SJSA1 (cell line): Measurements from ENCODE around the gene MDC1. TPM values are rescaled to one million over a fixed set of nuclear protein-coding genes. Genes with fewer than 3 reads are reported as not detected.
A peak's percentile ranks its signal among the peaks of the same experiment; 100 is the strongest.
"Not testable (repeated sequence)": the region's sequence is repeated elsewhere in the genome, so short reads cannot be mapped to it uniquely, and the experiment has no call there.

Source experiments
- DNase-seq, 2 experiments: peaks; one replicate each; pipeline ENCODE4 v3.0.0-alpha.2; 2015 to 2020; ENCODE audit warnings: low spot score in 2 of 2, low read depth in 1 of 2
- H3K27ac ChIP-seq: fragments of 250-450 bp; sonication (Bioruptor Pico); 2 replicates; pipeline ENCODE4 v1.5.1; 2020; ENCODE audit warnings: mild to moderate bottlenecking, moderate library complexity
- H3K27me3 ChIP-seq: fragments of 250-450 bp; sonication (Bioruptor Pico); replicated peaks from 2 replicates; pipeline ENCODE4 v1.5.1; 2020; ENCODE audit warnings: mild to moderate bottlenecking, moderate library complexity
- H3K36me3 ChIP-seq: fragments of 250-450 bp; sonication (Bioruptor Pico); 2 replicates; pipeline ENCODE4 v1.5.1; 2020; ENCODE audit warnings: mild to moderate bottlenecking
- H3K4me1 ChIP-seq: fragments of 250-450 bp; sonication (Bioruptor Pico); replicated peaks from 2 replicates; pipeline ENCODE4 v1.6.1; 2021; ENCODE audit warnings: mild to moderate bottlenecking
- H3K4me3 ChIP-seq: fragments of 250-450 bp; sonication (Bioruptor Pico); 2 replicates; pipeline ENCODE4 v1.5.1; 2020; ENCODE audit warnings: mild to moderate bottlenecking
- H3K9me3 ChIP-seq: fragments of 250-450 bp; sonication (Bioruptor Pico); replicated peaks from 2 replicates; pipeline ENCODE4 v1.5.1; 2020; ENCODE audit warnings: mild to moderate bottlenecking
- total RNA-seq: library from RNA; depleted of rRNA; stranded (reverse); fragments of >200 nt; shearing (Covaris generic); gene quantifications from 2 replicates; pipeline ENCODE4 v1.2.3, GENCODE V29; 2014

MDC1 gene
- total RNA-seq, 1 experiment from 2014 or later = 8.6 TPM

GRCh38 chr6:30681766-30682142 lies 35.3 kb downstream of the MDC1 start:
- no peaks in the 10 kb centered on the region for H3K27me3 ChIP-seq
- peaks cover 59% of the 10 kb centered on the region for H3K4me1 ChIP-seq
- H3K4me3 ChIP-seq = peak overlapping the region; percentile 65
- H3K9me3 ChIP-seq = no peaks in the 10 kb centered on the region
- H3K27ac ChIP-seq = peak overlapping the region; percentile 73
- H3K36me3 ChIP-seq = peaks cover 84% of the 10 kb centered on the region
- peak in 1 of 2 experiments; percentile 69 for DNase-seq

DNA sequence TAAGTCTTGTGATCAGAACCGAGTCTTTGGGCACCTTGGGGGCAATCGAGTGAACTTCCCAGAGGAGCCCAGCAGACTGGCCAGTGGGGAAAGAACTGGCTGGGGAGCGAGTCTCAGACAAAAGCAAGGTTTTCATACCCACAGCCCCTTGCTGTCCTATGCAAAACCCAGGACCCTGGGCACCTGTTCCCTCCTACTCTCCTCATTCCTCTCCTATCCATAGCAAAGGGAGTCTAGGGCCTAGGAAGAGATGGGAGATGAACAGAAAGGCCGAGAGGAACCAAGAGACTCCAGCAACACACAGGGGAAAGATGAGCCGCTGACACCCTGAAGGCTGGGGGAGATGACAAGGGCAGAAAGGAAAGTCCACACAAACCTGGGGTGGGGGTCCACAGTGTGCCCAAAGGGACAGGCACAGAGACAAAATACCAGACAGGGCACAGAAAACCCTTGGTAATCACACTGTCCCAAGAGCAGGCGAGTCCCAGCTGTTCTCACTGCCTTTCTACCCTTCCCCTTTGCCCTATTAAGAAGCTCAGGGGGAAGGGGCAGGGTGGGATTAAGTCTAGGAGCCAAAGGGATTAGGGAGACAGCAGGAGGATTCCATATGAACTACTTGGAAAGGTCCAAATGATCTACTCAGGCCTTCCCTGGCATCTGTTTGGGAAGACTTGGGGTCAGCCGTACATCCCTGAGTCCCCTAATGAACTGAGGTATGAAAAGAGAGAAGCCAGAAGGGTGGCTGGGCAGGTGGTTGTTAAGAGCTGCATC lies 37.1 kb downstream of the MDC1 start:
- Histone ChIP-seq H3K4me3 (no peak overlapping the region), H3K4me1 (peaks cover 47% of the 10 kb centered on the region), H3K27ac (no peak overlapping the region), H3K9me3 (no peaks in the 10 kb centered on the region), H3K36me3 (peaks cover 85% of the 10 kb centered on the region), H3K27me3 (no peaks in the 10 kb centered on the region)
- DNase-seq = no peak

DNA sequence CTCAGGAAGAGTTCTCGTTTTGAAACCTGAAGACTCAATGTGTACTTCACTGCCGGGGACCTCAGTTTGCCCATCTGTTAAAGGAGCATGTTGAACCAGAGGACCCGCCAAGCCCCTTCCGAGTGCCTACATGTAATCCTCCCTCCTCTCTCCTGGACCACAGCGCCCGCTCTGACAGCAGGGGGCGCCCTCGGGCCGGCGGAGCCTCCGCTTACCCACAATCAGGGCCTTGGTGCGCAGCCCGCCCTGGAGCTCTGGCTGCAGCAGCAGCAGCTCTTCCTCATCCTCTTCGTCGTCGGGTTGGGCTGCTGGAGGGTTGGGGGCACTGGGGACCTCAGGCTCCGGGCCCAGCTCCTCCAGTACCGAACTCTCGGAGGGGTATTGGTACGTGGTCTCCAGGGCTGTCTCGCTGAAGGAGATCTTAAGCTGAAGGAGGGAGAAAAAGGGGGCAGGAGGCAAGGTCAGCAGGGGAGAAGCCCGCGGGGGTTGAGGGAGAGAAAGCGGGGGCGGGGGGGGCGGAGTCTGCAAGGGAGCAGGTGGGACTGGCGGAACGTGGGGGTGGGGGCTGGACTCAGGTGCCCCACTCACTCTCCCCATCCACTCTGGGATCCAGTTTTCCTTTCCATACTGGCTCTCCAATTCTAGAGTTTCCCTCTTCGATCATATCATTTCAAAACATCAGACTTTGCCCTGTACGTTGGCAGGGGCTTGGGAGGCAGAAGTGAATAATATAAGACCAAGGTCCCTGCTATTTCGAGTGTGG lies 37.9 kb downstream of the MDC1 start:
- Histone ChIP-seq H3K4me1 (peaks cover 45% of the 10 kb centered on the region), H3K36me3 (peaks cover 78% of the 10 kb centered on the region), H3K27ac (no peak overlapping the region), H3K27me3 (no peaks in the 10 kb centered on the region), H3K4me3 (0 out of 2 replicates have a peak overlapping the region, but pooled peaks have one; percentile 2), H3K9me3 (no peaks in the 10 kb centered on the region)
- DNase-seq = peak; percentile 82 to 84

- Histone ChIP-seq H3K36me3 (peaks cover 58% of the 10 kb centered on the region), H3K9me3 (no peaks in the 10 kb centered on the region), H3K27me3 (no peaks in the 10 kb centered on the region), H3K27ac (no peak overlapping the region), H3K4me1 (peaks cover 30% of the 10 kb centered on the region), H3K4me3 (no peak overlapping the region)
- DNase-seq = no peak
Measured at GRCh38 chr6:30676660-30677285, 40.3 kb downstream of the MDC1 start.

GRCh38 chr6:30672445-30673253 lies 44.4 kb downstream of the MDC1 start, which contains the start of gene DHX16:
TSS of gene DHX16 (minus strand) at chr6:30673006. CDS start at chr6:30672841, 165 bp downstream.
- peaks cover 7% of the 10 kb centered on the region for H3K4me1 ChIP-seq
- peak; percentile 95 to 97 for DNase-seq
- H3K36me3 ChIP-seq = peaks cover 55% of the 10 kb centered on the region
- peak within 1 kb of the TSS; percentile 72 for H3K4me3 ChIP-seq
- no peak within 1 kb of the TSS for H3K27ac ChIP-seq
- no peaks in the 10 kb centered on the region for H3K9me3 ChIP-seq
- H3K27me3 ChIP-seq = no peaks in the 10 kb centered on the region

GRCh38 chr6:30670760-30671527 lies 46.1 kb downstream of the MDC1 start:
- H3K36me3 ChIP-seq = peaks cover 54% of the 10 kb centered on the region
- peaks cover 7% of the 10 kb centered on the region for H3K4me1 ChIP-seq
- DNase-seq = no peak
- no peak overlapping the region for H3K27ac ChIP-seq
- no peak overlapping the region for H3K4me3 ChIP-seq
- H3K9me3 ChIP-seq = no peaks in the 10 kb centered on the region
- H3K27me3 ChIP-seq = no peaks in the 10 kb centered on the region

GRCh38 chr6:30666300-30666699 lies 50.8 kb downstream of the MDC1 start:
- H3K9me3 ChIP-seq, H3K27ac ChIP-seq, H3K4me3 ChIP-seq, H3K4me1 ChIP-seq, DNase-seq, H3K27me3 ChIP-seq: not testable (repeated sequence)
- peaks cover 92% of the 10 kb centered on the region for H3K36me3 ChIP-seq

DNA sequence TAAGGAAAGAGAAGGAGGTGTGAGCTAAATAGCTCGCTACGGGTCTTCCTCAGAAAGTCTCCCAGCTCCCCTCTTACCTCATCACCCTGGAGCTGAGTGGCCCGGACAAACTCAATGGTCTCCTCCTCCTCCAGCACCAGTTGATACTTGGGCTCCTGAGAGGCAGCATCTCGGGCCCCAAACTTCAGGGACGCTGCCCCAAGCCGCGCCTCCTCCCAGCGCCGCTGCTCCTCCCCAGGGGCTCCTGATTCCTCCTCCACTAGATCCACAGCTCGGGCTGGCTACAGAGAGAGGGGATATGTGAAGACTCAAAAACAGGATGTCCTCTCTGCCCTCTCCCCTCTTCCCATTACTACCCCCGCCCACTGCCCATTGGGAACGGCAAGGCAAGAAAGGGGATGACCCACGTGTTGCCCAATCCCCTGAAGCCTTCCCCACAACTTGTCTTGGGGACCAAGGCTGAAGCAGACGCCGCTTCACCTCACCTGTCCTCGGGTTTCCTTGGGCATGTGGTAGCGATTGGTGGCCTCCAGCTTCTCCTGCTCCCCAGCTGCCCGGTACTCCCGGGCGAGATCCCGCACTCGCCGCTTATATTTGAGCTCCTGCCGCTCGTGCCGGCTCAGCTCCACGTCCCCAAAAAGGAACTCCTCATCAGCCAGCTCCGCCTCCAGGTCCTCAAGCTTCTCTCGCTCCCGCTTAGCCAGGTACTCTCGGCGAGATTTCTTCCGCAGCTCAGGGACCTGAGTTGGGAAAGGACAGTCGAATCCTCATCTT lies 51.9 kb downstream of the MDC1 start:
- H3K9me3 ChIP-seq = no peaks in the 10 kb centered on the region
- H3K4me3 ChIP-seq = no peak overlapping the region
- no peaks in the 10 kb centered on the region for H3K27me3 ChIP-seq
- no peaks in the 10 kb centered on the region for H3K4me1 ChIP-seq
- H3K27ac ChIP-seq = no peak overlapping the region
- DNase-seq = no peak
- peaks cover 92% of the 10 kb centered on the region for H3K36me3 ChIP-seq

GRCh38 chr6:30657922-30658321 lies 59.2 kb downstream of the MDC1 start:
- H3K4me1 ChIP-seq, H3K9me3 ChIP-seq, H3K27me3 ChIP-seq, DNase-seq, H3K27ac ChIP-seq, H3K4me3 ChIP-seq: not testable (repeated sequence)
- peaks cover 96% of the 10 kb centered on the region for H3K36me3 ChIP-seq

- H3K9me3 ChIP-seq = no peaks in the 10 kb centered on the region
- no peak for DNase-seq
- H3K4me1 ChIP-seq = no peaks in the 10 kb centered on the region
- H3K27ac ChIP-seq = no peak overlapping the region
- H3K4me3 ChIP-seq = no peak overlapping the region
- peaks cover 96% of the 10 kb centered on the region for H3K36me3 ChIP-seq
- H3K27me3 ChIP-seq = no peaks in the 10 kb centered on the region
Measured at GRCh38 chr6:30657454-30657853, 59.6 kb downstream of the MDC1 start.

DNA sequence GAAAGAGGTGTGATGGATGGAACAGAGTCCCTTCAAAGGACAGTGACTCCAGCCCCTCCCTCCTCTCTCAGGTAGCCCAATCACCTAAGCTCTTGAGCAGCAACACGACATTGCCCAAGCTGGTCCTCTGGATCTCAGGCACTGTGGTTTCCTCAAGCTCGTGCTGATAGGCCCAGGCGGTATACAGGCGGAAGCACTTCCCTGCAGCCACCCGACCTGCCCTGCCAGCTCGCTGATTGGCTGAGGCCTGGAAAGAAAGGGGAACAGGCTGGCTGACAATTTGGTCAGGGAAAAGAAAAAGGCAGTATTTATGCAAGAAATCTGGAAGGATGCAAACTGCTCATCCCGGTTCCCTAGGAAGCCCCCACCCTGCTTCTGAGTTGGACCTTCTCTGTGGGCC lies 60.6 kb downstream of the MDC1 start:
- peaks cover 96% of the 10 kb centered on the region for H3K36me3 ChIP-seq
- H3K27me3 ChIP-seq = no peaks in the 10 kb centered on the region
- no peak overlapping the region for H3K27ac ChIP-seq
- DNase-seq = no peak
- H3K4me3 ChIP-seq = no peak overlapping the region
- no peaks in the 10 kb centered on the region for H3K9me3 ChIP-seq
- no peaks in the 10 kb centered on the region for H3K4me1 ChIP-seq

DNA sequence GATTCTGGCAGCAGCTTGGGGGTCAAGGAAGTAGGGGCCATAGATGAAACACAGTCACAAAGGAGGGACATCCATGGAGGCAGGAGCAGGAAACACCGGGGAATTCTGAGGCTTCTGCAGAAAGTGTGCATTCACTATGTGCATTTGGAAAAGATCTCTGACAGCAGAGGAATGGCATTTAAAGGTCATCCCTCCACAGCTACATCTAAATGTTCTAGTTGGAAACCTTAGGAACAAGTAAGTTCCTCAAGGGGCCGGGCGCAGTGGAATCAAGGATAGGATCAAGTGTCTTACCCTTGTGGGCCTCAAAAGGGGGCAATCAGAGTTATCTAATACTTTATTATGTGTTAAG lies 61.4 kb downstream of the MDC1 start:
- H3K36me3 ChIP-seq = peaks cover 96% of the 10 kb centered on the region
- no peaks in the 10 kb centered on the region for H3K9me3 ChIP-seq
- no peak for DNase-seq
- no peak overlapping the region for H3K4me3 ChIP-seq
- no peak overlapping the region for H3K27ac ChIP-seq
- H3K4me1 ChIP-seq = no peaks in the 10 kb centered on the region
- H3K27me3 ChIP-seq = no peaks in the 10 kb centered on the region
